GM21360 (cell line): Measurements from ENCODE around the gene SAPCD1.

Source experiments
- ATAC-seq: cut with Tn5 transposase; IDR thresholded peaks from one replicate; pipeline ENCODE4 v1.9.1; 2021; ENCODE audit warnings: mild to moderate bottlenecking, moderate library complexity; ENCODE audit not compliant: unreplicated experiment

Gene SAPCD1

GRCh38 chr6:31749301-31750036 is 13.0 kb upstream of the SAPCD1 start:
- ATAC-seq = no peak

GRCh38 chr6:31750411-31751022 is 11.9 kb upstream of the SAPCD1 start:
- no peak for ATAC-seq

GRCh38 chr6:31752739-31753319 is 9.6 kb upstream of the SAPCD1 start:
- no peak for ATAC-seq

- ATAC-seq = no peak
These were observed 4.2 kb upstream of the SAPCD1 start for GRCh38 chr6:31758281-31758680.

- ATAC-seq = no peak
These were observed 1.7 kb upstream of the SAPCD1 start for GRCh38 chr6:31760790-31761189.

- no peak for ATAC-seq
These were observed 1.1 kb upstream of the SAPCD1 start for GRCh38 chr6:31761343-31761742.

GRCh38 chr6:31762878-31763618 is 592 bp downstream of the SAPCD1 start:
- no peak for ATAC-seq

GRCh38 chr6:31763619-31763940 is 1.1 kb downstream of the SAPCD1 start:
- ATAC-seq = no peak

GRCh38 chr6:31764198-31764597 is 1.7 kb downstream of the SAPCD1 start:
- no peak for ATAC-seq

- no peak for ATAC-seq
These were observed 3.1 kb downstream of the SAPCD1 start for GRCh38 chr6:31765559-31765909.

- ATAC-seq = no peak
These were observed 3.7 kb downstream of the SAPCD1 start for GRCh38 chr6:31765910-31766794.

- ATAC-seq = no peak
These were observed 4.7 kb downstream of the SAPCD1 start for GRCh38 chr6:31767096-31767645.

- no peak for ATAC-seq
These were observed 6.2 kb downstream of the SAPCD1 start for GRCh38 chr6:31768363-31769257.

- no peak for ATAC-seq
These were observed 7.4 kb downstream of the SAPCD1 start for GRCh38 chr6:31769684-31770371.

- ATAC-seq = no peak
These were observed 8.4 kb downstream of the SAPCD1 start for GRCh38 chr6:31770860-31771259.

GRCh38 chr6:31771992-31772358 is 9.5 kb downstream of the SAPCD1 start:
- no peak for ATAC-seq

- no peak for ATAC-seq
These were observed 12.7 kb downstream of the SAPCD1 start for GRCh38 chr6:31775184-31775583.

GRCh38 chr6:31775633-31776484 is 13.4 kb downstream of the SAPCD1 start:
- ATAC-seq = no peak
